ENCODE results near the gene KCNJ16.
"Not testable (repeated sequence)": the region's sequence is repeated elsewhere in the genome, so short reads cannot be mapped to it uniquely, and the experiment has no call there.

Gene KCNJ16

GRCh38 chr17:70074956-70075355, at the start of gene KCNJ16:
Gene KCNJ16, plus strand, starts transcription at chr17:70075225. Its CDS starts 56,863 bp downstream, at chr17:70132088.
- Mint-ChIP-seq H3K9me3 (no peaks in the 10 kb centered on the region), H3K4me3 (no peak within 1 kb of the TSS), H3K4me1 (ENCODE audit: low read depth) (no peaks in the 10 kb centered on the region), H3K27me3 (peaks cover 11% of the 10 kb centered on the region), H3K36me3 (ENCODE audit: low read depth) (no peaks in the 10 kb centered on the region), H3K27ac (no peak within 1 kb of the TSS)

GRCh38 chr17:70028397-70028796, 46.6 kb upstream of the KCNJ16 start:
- Mint-ChIP-seq H3K4me1 (ENCODE audit: low read depth) (no peaks in the 10 kb centered on the region), H3K4me3 (no peak overlapping the region), H3K27ac (no peak overlapping the region), H3K36me3 (ENCODE audit: low read depth) (no peaks in the 10 kb centered on the region), H3K27me3 (peaks cover 9% of the 10 kb centered on the region), H3K9me3 (peaks cover 6% of the 10 kb centered on the region)

GRCh38 chr17:70028978-70029767, 45.9 kb upstream of the KCNJ16 start:
- peaks cover 9% of the 10 kb centered on the region for H3K27me3 Mint-ChIP-seq
- H3K9me3 Mint-ChIP-seq = peaks cover 6% of the 10 kb centered on the region
- no peak overlapping the region for H3K4me3 Mint-ChIP-seq

GRCh38 chr17:70030371-70030770, 44.7 kb upstream of the KCNJ16 start:
- no peak overlapping the region for H3K4me3 Mint-ChIP-seq
- H3K27ac Mint-ChIP-seq = no peak overlapping the region
- peaks cover 6% of the 10 kb centered on the region for H3K9me3 Mint-ChIP-seq
- H3K4me1 Mint-ChIP-seq (ENCODE audit: low read depth) = no peaks in the 10 kb centered on the region
- no peaks in the 10 kb centered on the region for H3K36me3 Mint-ChIP-seq (ENCODE audit: low read depth)
- peaks cover 9% of the 10 kb centered on the region for H3K27me3 Mint-ChIP-seq

More at GRCh38 chr17:70028978-70029767, 45.9 kb upstream of the KCNJ16 start:
- Mint-ChIP-seq H3K27ac (no peak overlapping the region), H3K36me3 (ENCODE audit: low read depth) (no peaks in the 10 kb centered on the region), H3K4me1 (ENCODE audit: low read depth) (no peaks in the 10 kb centered on the region)

- no peak overlapping the region for H3K4me3 Mint-ChIP-seq
- H3K9me3 Mint-ChIP-seq = peaks cover 6% of the 10 kb centered on the region
- H3K4me1 Mint-ChIP-seq (ENCODE audit: low read depth) = no peaks in the 10 kb centered on the region
- peaks cover 6% of the 10 kb centered on the region for H3K27me3 Mint-ChIP-seq
- no peaks in the 10 kb centered on the region for H3K36me3 Mint-ChIP-seq (ENCODE audit: low read depth)
- H3K27ac Mint-ChIP-seq = no peak overlapping the region
Observed at GRCh38 chr17:70031341-70031740, 43.7 kb upstream of the KCNJ16 start.

- no peaks in the 10 kb centered on the region for H3K36me3 Mint-ChIP-seq (ENCODE audit: low read depth)
- H3K27ac Mint-ChIP-seq = no peak overlapping the region
- no peaks in the 10 kb centered on the region for H3K27me3 Mint-ChIP-seq
- H3K4me1 Mint-ChIP-seq (ENCODE audit: low read depth) = no peaks in the 10 kb centered on the region
- peaks cover 6% of the 10 kb centered on the region for H3K9me3 Mint-ChIP-seq
- no peak overlapping the region for H3K4me3 Mint-ChIP-seq
Observed at GRCh38 chr17:70033165-70033564, 41.9 kb upstream of the KCNJ16 start.

- Mint-ChIP-seq H3K9me3 (peaks cover 6% of the 10 kb centered on the region), H3K27ac (no peak overlapping the region), H3K4me3 (no peak overlapping the region), H3K36me3 (ENCODE audit: low read depth) (no peaks in the 10 kb centered on the region), H3K27me3 (no peaks in the 10 kb centered on the region), H3K4me1 (ENCODE audit: low read depth) (no peaks in the 10 kb centered on the region)
Observed at GRCh38 chr17:70034158-70034557, 40.9 kb upstream of the KCNJ16 start.

GRCh38 chr17:70037498-70037897, 37.5 kb upstream of the KCNJ16 start:
- Mint-ChIP-seq H3K4me3 (no peak overlapping the region), H3K27me3 (no peaks in the 10 kb centered on the region), H3K4me1 (ENCODE audit: low read depth) (no peaks in the 10 kb centered on the region), H3K9me3 (peaks cover 3% of the 10 kb centered on the region), H3K27ac (no peak overlapping the region), H3K36me3 (ENCODE audit: low read depth) (no peaks in the 10 kb centered on the region)

- no peak overlapping the region for H3K27ac Mint-ChIP-seq
- peaks cover 7% of the 10 kb centered on the region for H3K27me3 Mint-ChIP-seq
- H3K4me1 Mint-ChIP-seq (ENCODE audit: low read depth) = no peaks in the 10 kb centered on the region
- H3K9me3 Mint-ChIP-seq = no peaks in the 10 kb centered on the region
- H3K4me3 Mint-ChIP-seq = no peak overlapping the region
- no peaks in the 10 kb centered on the region for H3K36me3 Mint-ChIP-seq (ENCODE audit: low read depth)
Observed at GRCh38 chr17:70040336-70040735, 34.7 kb upstream of the KCNJ16 start.

- H3K4me3 Mint-ChIP-seq = no peak overlapping the region
- H3K36me3 Mint-ChIP-seq (ENCODE audit: low read depth) = no peaks in the 10 kb centered on the region
Observed at GRCh38 chr17:70041061-70041460, 34.0 kb upstream of the KCNJ16 start.

GRCh38 chr17:70041540-70041939, 33.5 kb upstream of the KCNJ16 start:
- Mint-ChIP-seq H3K27ac (no peak overlapping the region), H3K36me3 (ENCODE audit: low read depth) (no peaks in the 10 kb centered on the region), H3K4me3 (no peak overlapping the region), H3K4me1 (ENCODE audit: low read depth) (no peaks in the 10 kb centered on the region), H3K27me3 (peaks cover 7% of the 10 kb centered on the region), H3K9me3 (no peaks in the 10 kb centered on the region)

More at GRCh38 chr17:70041061-70041460, 34.0 kb upstream of the KCNJ16 start:
- Mint-ChIP-seq H3K27me3 (peaks cover 7% of the 10 kb centered on the region), H3K4me1 (ENCODE audit: low read depth) (no peaks in the 10 kb centered on the region), H3K27ac (no peak overlapping the region), H3K9me3 (no peaks in the 10 kb centered on the region)

GRCh38 chr17:70045780-70046179, 29.2 kb upstream of the KCNJ16 start:
- H3K36me3 Mint-ChIP-seq (ENCODE audit: low read depth); H3K4me3 Mint-ChIP-seq; H3K27me3 Mint-ChIP-seq; H3K9me3 Mint-ChIP-seq; H3K27ac Mint-ChIP-seq; H3K4me1 Mint-ChIP-seq (ENCODE audit: low read depth): not testable (repeated sequence)

- H3K27ac Mint-ChIP-seq = no peak overlapping the region
- no peaks in the 10 kb centered on the region for H3K4me1 Mint-ChIP-seq (ENCODE audit: low read depth)
- peaks cover 7% of the 10 kb centered on the region for H3K27me3 Mint-ChIP-seq
- no peak overlapping the region for H3K4me3 Mint-ChIP-seq
- H3K9me3 Mint-ChIP-seq = no peaks in the 10 kb centered on the region
- H3K36me3 Mint-ChIP-seq (ENCODE audit: low read depth) = no peaks in the 10 kb centered on the region
Observed at GRCh38 chr17:70047619-70048419, 27.2 kb upstream of the KCNJ16 start.

- peaks cover under 1% of the 10 kb centered on the region for H3K27me3 Mint-ChIP-seq
- H3K4me3 Mint-ChIP-seq = no peak overlapping the region
- no peaks in the 10 kb centered on the region for H3K9me3 Mint-ChIP-seq
Observed at GRCh38 chr17:70049801-70050591, 25.0 kb upstream of the KCNJ16 start.

GRCh38 chr17:70050931-70051330, 24.1 kb upstream of the KCNJ16 start:
- Mint-ChIP-seq H3K27me3 (no peaks in the 10 kb centered on the region), H3K4me3 (no peak overlapping the region), H3K9me3 (no peaks in the 10 kb centered on the region), H3K36me3 (ENCODE audit: low read depth) (no peaks in the 10 kb centered on the region), H3K27ac (no peak overlapping the region), H3K4me1 (ENCODE audit: low read depth) (no peaks in the 10 kb centered on the region)

More at GRCh38 chr17:70049801-70050591, 25.0 kb upstream of the KCNJ16 start:
- Mint-ChIP-seq H3K4me1 (ENCODE audit: low read depth) (no peaks in the 10 kb centered on the region), H3K36me3 (ENCODE audit: low read depth) (no peaks in the 10 kb centered on the region), H3K27ac (no peak overlapping the region)

All from stimulated activated naive CD8-positive, alpha-beta T cell treated with anti-CD3 and anti-CD28 coated beads, Interleukin-15, Interleukin-2, amounts not matched to agents 100 ng/mL and 50 ng/mL, for 24 hours (primary cell).